WERI-Rb-1 (cell line): ENCODE results near the gene KITLG.

Experiments used
- DNase-seq: peaks from one replicate; pipeline ENCODE4 v3.0.0-alpha.2; 2020
- H3K27ac ChIP-seq: fragments of 250-450 bp; sonication (Bioruptor Pico); 2 replicates; pipeline ENCODE4 v1.5.1; 2020; ENCODE audit warnings: mild to moderate bottlenecking, moderate library complexity
- H3K27me3 ChIP-seq: fragments of 250-450 bp; sonication (Bioruptor Pico); 2 replicates; pipeline ENCODE4 v1.5.1; 2021; ENCODE audit warnings: mild to moderate bottlenecking, low read depth, moderate library complexity; ENCODE audit not compliant: insufficient read depth, severe bottlenecking
- H3K36me3 ChIP-seq: fragments of 250-450 bp; sonication (Bioruptor Pico); 2 replicates; pipeline ENCODE4 v1.5.1; 2020; ENCODE audit warnings: mild to moderate bottlenecking, moderate library complexity
- H3K4me3 ChIP-seq: 2 replicates; pipeline ENCODE4 v1.5.1; 2011; ENCODE audit warnings: low read depth, mild to moderate bottlenecking, control low read depth, low read length
- H3K9me3 ChIP-seq: fragments of 250-450 bp; sonication (Bioruptor Pico); 2 replicates; pipeline ENCODE4 v1.5.1; 2021; ENCODE audit warnings: mild to moderate bottlenecking, moderate library complexity; ENCODE audit not compliant: severe bottlenecking
- TF ChIP-seq, protein P1 (sequence below): IDR thresholded peaks from 2 replicates; pipeline ENCODE4 v1.5.1; 2011; ENCODE audit warnings: low read depth, mild to moderate bottlenecking, control low read depth, inconsistent platforms, low read length

Gene KITLG

DNA sequence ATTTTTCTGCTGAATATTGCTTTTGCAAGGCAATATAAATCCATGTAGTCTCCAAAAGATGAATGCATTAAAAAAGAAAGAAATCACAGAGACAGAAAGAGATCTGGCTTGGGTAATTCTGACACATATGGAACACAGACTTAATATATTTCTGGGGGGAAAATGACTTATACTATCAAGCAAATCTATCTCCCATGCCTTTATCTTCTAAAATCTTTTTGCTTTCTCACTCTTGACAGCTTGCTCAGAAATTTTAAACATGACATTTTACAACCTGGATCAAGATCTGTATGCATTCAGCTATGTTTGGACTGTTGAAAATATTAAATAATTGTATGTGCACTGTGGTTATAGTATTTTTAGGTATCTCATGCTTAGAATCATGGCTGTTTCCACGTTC lies 73.0 kb downstream of the KITLG start:
- no peak overlapping the region for H3K4me3 ChIP-seq
- DNase-seq, result no peak
- peaks cover 7% of the 10 kb centered on the region for H3K27me3 ChIP-seq
- H3K9me3 ChIP-seq, result no peaks in the 10 kb centered on the region
- TF ChIP-seq, protein P1, sequence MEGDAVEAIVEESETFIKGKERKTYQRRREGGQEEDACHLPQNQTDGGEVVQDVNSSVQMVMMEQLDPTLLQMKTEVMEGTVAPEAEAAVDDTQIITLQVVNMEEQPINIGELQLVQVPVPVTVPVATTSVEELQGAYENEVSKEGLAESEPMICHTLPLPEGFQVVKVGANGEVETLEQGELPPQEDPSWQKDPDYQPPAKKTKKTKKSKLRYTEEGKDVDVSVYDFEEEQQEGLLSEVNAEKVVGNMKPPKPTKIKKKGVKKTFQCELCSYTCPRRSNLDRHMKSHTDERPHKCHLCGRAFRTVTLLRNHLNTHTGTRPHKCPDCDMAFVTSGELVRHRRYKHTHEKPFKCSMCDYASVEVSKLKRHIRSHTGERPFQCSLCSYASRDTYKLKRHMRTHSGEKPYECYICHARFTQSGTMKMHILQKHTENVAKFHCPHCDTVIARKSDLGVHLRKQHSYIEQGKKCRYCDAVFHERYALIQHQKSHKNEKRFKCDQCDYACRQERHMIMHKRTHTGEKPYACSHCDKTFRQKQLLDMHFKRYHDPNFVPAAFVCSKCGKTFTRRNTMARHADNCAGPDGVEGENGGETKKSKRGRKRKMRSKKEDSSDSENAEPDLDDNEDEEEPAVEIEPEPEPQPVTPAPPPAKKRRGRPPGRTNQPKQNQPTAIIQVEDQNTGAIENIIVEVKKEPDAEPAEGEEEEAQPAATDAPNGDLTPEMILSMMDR, result no peak
- no peak overlapping the region for H3K27ac ChIP-seq
- no peaks in the 10 kb centered on the region for H3K36me3 ChIP-seq

DNA sequence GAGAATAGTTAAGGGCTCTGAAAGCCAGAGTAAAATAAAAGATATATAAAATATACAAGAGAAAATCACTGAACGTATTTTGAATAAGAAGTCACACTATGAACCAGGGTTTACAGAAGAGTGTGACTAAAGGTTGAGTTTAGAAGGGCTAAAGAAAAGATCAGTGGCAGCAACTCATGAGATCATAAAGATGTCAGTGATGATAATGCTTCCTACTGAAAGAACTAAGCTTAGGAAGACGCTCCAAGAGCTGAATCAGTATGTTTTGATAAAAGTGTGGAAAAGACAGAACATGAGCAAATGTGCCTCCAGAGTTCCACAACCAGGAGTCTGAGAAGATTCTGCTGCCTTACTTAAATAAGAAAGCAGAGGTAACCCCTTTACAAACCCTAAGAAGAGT lies 74.6 kb downstream of the KITLG start:
- Histone ChIP-seq H3K36me3 (no peaks in the 10 kb centered on the region), H3K4me3 (no peak overlapping the region), H3K9me3 (no peaks in the 10 kb centered on the region), H3K27me3 (peaks cover 7% of the 10 kb centered on the region), H3K27ac (no peak overlapping the region)
- TF ChIP-seq, protein P1, result no peak
- DNase-seq, result no peak

DNA sequence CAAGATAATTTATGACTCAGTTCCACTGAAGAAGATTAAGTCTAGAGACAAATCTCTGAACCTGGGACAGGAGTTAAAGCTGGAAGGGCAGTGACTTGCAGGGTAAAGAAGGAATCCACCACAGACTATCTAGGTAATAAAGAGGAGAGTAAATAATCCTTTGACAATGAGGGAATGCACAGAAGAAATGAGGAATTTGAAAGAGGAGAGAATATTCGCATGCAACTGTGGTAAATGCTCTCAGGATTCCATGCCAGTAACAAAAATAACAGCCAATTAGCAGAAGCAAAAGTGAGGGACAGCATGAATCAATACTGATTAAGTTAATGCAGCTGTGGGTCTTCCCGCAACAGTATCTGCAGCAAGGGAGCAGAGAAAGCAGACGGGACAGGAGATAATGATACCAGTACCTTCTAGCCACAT lies 77.0 kb downstream of the KITLG start:
- no peak for DNase-seq

DNA sequence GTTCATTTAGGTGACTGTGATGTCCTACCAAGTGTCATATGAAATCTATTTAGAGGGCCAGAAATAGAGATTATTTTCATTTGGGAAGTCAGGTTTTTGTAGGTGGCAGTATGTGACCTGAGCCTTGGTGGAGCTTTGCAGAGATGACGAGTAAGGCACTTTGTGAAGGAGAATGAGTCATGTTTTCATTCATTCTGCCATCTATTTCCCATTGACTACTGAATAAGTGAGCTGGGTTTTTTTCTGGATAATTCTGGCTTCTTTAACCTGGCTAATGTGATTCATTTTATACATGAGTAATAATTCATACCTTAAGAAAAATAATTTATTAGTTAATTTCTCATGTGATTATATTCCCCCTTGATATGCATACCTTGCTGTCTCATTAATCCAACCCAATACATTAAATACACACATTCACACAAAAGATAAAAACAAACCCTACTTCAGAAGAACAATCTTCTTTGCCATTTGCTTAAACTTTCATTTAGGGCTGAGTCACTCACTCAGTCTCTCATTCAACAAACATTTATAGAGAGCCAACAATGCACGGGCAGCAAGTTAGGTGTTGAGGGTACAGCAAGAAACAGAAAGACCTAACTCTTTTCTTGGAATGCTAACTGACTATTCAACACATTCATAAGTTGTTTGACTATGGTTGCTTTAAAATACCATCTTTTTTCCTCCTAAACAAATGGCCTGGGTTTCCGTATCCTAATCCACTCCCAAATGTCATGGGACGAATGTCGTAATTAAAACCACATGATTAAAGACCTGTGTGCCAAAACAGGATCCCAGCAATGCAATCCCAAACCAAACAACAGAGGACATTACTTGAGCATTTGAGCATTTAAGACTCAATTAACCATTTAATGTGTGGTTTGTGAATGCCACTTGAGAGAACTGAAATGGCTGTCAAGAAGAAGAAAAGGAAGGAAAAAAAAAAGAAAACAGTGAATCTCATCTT lies 78.0 kb downstream of the KITLG start:
- peaks cover 7% of the 10 kb centered on the region for H3K27me3 ChIP-seq
- H3K27ac ChIP-seq, result no peak overlapping the region
- no peaks in the 10 kb centered on the region for H3K36me3 ChIP-seq
- TF ChIP-seq, protein P1, result no peak
- H3K9me3 ChIP-seq, result no peaks in the 10 kb centered on the region
- H3K4me3 ChIP-seq, result no peak overlapping the region
- DNase-seq, result no peak

More for the DNA sequence above, 77.0 kb downstream of the KITLG start:
- Histone ChIP-seq H3K36me3 (no peaks in the 10 kb centered on the region), H3K27me3 (peaks cover 7% of the 10 kb centered on the region), H3K4me3 (no peak overlapping the region), H3K9me3 (no peaks in the 10 kb centered on the region), H3K27ac (no peak overlapping the region)
- TF ChIP-seq, protein P1, result no peak

DNA sequence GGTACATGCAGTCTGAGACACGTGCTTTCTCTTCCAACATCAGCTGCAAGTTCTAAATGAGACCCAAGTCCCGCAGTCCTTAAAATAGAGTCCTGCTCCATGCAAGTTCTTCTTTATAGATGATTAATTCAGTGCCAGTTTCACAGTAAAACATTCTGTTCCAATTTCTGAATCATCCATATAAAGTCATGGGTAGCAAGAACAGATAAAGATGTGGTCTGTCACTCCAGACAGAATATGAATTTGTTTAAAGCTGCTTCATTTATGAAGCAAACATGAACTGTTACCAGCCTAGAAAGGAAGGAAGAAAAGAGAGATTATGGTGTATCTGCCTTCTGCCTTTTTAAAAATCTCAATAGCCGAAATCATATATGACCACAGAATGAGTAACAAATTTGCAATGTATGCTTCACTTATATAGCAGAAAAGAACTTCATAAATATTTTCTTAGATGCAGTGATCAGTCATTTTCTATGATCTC lies 83.3 kb downstream of the KITLG start:
- DNase-seq, result no peak
- Histone ChIP-seq H3K4me3 (no peak overlapping the region), H3K36me3 (no peaks in the 10 kb centered on the region)

More for the DNA sequence above, 83.3 kb downstream of the KITLG start:
- H3K27me3 ChIP-seq, result peaks cover 4% of the 10 kb centered on the region
- H3K9me3 ChIP-seq, result no peaks in the 10 kb centered on the region
- TF ChIP-seq, protein P1, result no peak
- no peak overlapping the region for H3K27ac ChIP-seq
